Right lobe of liver (tissue), 4 donors: ENCODE results near the gene DDIT3.

Experiments
- CTCF ChIP-seq, 4 donors: fragments of 200-600 bp in 3 of 4; fragments of 450-650 bp in 1 of 4; IDR thresholded peaks; one replicate each; pipeline versions ENCODE4 v1.5.1 to v1.8.0; 2016 to 2022; ENCODE audit warnings: antibody characterized with exemption in 4 of 4, mild to moderate bottlenecking in 2 of 4
- POLR2A ChIP-seq: fragments of 450-650 bp; IDR thresholded peaks from one replicate; pipeline ENCODE4 v1.6.1; 2017; ENCODE audit warnings: antibody characterized with exemption, mild to moderate bottlenecking
- donor health status: DM: no; HTN: no; CAD: no.
- donor health status: DM: no; HTN: no; CAD: no.
- donor health status: DM: no; HTN: yes; CAD: no.

- no peak for TF ChIP-seq CTCF (IDR thresholded peaks at IDR 0.05)
- TF ChIP-seq POLR2A, result no peak
These were observed 20.7 kb upstream of the DDIT3 start for GRCh38 chr12:57541001-57541400.
